Mesodermal cell (in vitro differentiated cells): ENCODE measurements around the gene FHAD1.

Source experiments
- H3K27ac ChIP-seq: 2 replicates; pipeline ENCODE4 v1.7.0; 2013; ENCODE audit warnings: mild to moderate bottlenecking, low read depth, low read length, moderate library complexity; ENCODE audit not compliant: severe bottlenecking
- H3K36me3 ChIP-seq: 2 replicates; pipeline ENCODE4 v1.7.1; 2013; ENCODE audit warnings: mild to moderate bottlenecking, low read length, moderate library complexity; ENCODE audit not compliant: control insufficient read depth, insufficient read depth
- H3K4me1 ChIP-seq: one replicate; pipeline ENCODE4 v1.7.1; 2013; ENCODE audit warnings: mild to moderate bottlenecking, low read length; ENCODE audit not compliant: insufficient read depth, control insufficient read depth, poor library complexity, severe bottlenecking
- H3K4me3 ChIP-seq: 2 replicates; pipeline ENCODE4 v1.7.0; 2013; ENCODE audit warnings: low read length, control low read depth, mild to moderate bottlenecking; ENCODE audit not compliant: insufficient read depth, poor library complexity, severe bottlenecking; ENCODE audit errors: extremely low read depth
- H3K9me3 ChIP-seq: 2 replicates; pipeline ENCODE4 v1.7.1; 2013; ENCODE audit warnings: mild to moderate bottlenecking, low read length, moderate library complexity; ENCODE audit not compliant: control insufficient read depth
- WGBS, 2 experiments: methylation state at CpG; one replicate each; pipeline ENCODE4 v1.1.5; 2013; ENCODE audit warnings: missing lambda C conversion rate in 2 of 2; ENCODE audit not compliant: insufficient coverage in 2 of 2; 5-methylcytosine and 5-hydroxymethylcytosine counted together

FHAD1 gene

GRCh38 chr1:15406614-15407559, 159.9 kb downstream of the FHAD1 start:
- Histone ChIP-seq H3K9me3 (no peaks in the 10 kb centered on the region), H3K4me3 (no peak overlapping the region), H3K36me3 (no peaks in the 10 kb centered on the region), H3K4me1 (peaks cover 21% of the 10 kb centered on the region), H3K27ac (no peak overlapping the region)
- 86 to 96% methylated on average over 8 to 9 of the region's 11 CpGs for WGBS, 2 experiments

- WGBS, 2 experiments = 81 to 85% methylated on average over 2 to 7 of the region's 7 CpGs
- no peaks in the 10 kb centered on the region for H3K36me3 ChIP-seq
- no peaks in the 10 kb centered on the region for H3K9me3 ChIP-seq
- no peak overlapping the region for H3K27ac ChIP-seq
- peaks cover 27% of the 10 kb centered on the region for H3K4me1 ChIP-seq
- no peak overlapping the region for H3K4me3 ChIP-seq
Observed at GRCh38 chr1:15407580-15407979, 160.6 kb downstream of the FHAD1 start.

GRCh38 chr1:15408890-15409387, 161.9 kb downstream of the FHAD1 start:
- WGBS, 2 experiments = 33 to 38% methylated on average over 13 to 14 of the region's 14 CpGs
- Histone ChIP-seq H3K27ac (peak overlapping the region; percentile 30), H3K36me3 (no peaks in the 10 kb centered on the region), H3K9me3 (no peaks in the 10 kb centered on the region), H3K4me1 (peaks cover 34% of the 10 kb centered on the region), H3K4me3 (peak overlapping the region; percentile 64)

GRCh38 chr1:15409388-15410222, 162.6 kb downstream of the FHAD1 start, which contains the start of gene EFHD2:
EFHD2 (plus strand) TSS chr1:15409888; CDS start chr1:15409972, 84 bp downstream.
- no peaks in the 10 kb centered on the region for H3K36me3 ChIP-seq
- H3K27ac ChIP-seq = peak within 1 kb of the TSS; percentile 59
- WGBS, 2 experiments = 1% methylated on average over 68 to 82 of the region's 99 CpGs
- H3K4me1 ChIP-seq = peaks cover 37% of the 10 kb centered on the region
- no peaks in the 10 kb centered on the region for H3K9me3 ChIP-seq
- peak within 1 kb of the TSS; percentile 64 for H3K4me3 ChIP-seq

DNA sequence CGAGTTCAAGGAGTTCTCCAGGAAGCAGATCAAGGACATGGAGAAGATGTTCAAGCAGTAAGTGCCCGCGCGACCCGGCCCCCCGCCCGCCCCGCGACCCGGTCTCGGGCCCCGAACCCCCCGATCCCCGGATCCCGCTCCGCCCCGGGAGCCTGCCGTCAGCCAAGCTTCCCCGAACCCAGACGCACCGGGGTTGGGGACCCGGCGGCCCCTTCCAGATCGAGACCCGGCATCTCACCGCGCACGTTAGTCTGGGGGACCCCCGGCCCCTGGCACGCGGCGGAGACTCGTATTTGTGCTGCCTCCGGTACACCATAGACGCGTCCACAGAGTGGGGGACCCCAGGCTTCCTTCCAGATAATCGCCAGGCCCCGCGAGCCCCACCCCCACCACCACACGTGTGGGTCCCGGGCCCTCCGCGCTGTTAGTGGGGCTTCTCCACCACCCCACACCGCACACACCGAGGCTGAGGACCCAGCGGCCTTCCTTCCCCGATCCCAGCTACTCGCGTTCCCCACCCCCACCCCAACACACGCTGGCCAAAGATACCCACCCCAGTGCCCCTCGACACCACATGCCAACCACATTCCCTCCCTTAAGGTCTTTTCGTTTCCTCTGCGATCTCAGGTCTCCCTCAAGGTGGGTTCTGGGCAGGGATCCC, 163.3 kb downstream of the FHAD1 start:
- no peaks in the 10 kb centered on the region for H3K9me3 ChIP-seq
- peak overlapping the region; percentile 64 for H3K4me3 ChIP-seq
- peaks cover 37% of the 10 kb centered on the region for H3K4me1 ChIP-seq
- 3 to 5% methylated on average over 39 to 42 of the region's 53 CpGs for WGBS, 2 experiments
- peaks cover 2% of the 10 kb centered on the region for H3K36me3 ChIP-seq
- no peak overlapping the region for H3K27ac ChIP-seq

DNA sequence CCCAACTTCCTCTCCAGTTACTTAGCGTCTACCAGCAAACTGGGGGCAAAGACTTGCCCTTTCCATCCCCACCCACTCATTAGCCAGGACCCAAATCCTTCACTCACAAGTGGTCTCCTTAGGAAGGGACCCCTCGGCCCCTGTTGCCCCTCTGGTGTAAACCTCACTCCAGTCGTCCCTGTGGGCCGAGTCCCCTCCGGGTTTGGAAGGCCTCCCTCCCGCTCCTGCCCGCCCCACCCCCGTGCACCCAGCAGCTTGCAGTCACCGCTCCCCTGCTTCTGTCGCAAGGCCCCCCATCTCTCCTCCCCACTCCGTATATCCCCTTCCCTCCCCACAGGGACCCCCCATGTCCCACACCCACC, 163.8 kb downstream of the FHAD1 start:
- H3K4me3 ChIP-seq = peak overlapping the region; percentile 64
- no peak overlapping the region for H3K27ac ChIP-seq
- peaks cover 2% of the 10 kb centered on the region for H3K36me3 ChIP-seq
- 63 to 66% methylated on average over 3 to 10 of the region's 11 CpGs for WGBS, 2 experiments
- no peaks in the 10 kb centered on the region for H3K9me3 ChIP-seq
- H3K4me1 ChIP-seq = peaks cover 38% of the 10 kb centered on the region

DNA sequence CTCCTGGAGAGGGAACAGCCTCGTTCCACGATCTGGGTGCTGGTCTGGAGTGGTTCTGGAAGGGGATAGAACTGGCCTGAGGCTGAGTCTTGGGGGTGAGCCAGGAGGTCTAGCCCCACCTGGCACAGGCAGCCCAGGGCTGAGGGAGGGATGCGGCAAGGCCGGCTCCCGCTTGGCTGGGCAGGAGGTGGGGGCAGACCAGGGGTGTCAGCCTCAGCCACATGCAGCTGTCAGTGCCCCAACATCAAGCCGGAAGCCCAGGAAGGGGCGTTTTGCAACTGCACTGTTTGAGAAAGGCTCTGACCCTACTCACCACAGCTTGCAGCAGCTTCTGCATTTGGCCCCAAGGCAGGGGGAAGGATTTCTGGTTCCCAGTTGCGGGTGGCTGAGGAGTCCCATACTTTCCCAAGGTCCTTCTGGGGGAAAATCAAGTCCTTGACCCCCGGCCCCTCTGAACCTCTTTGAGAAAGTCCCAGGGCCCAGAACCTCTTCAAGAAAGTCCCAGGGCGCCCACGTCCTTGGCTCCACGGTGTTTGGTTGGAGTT, 164.6 kb downstream of the FHAD1 start:
- peaks cover 45% of the 10 kb centered on the region for H3K4me1 ChIP-seq
- H3K4me3 ChIP-seq = no peak overlapping the region
- WGBS, 2 experiments = 71 to 78% methylated on average over 8 to 12 of the region's 12 CpGs
- H3K36me3 ChIP-seq = peaks cover 2% of the 10 kb centered on the region
- H3K27ac ChIP-seq = no peak overlapping the region
- H3K9me3 ChIP-seq = no peaks in the 10 kb centered on the region

GRCh38 chr1:15412175-15412800, 165.3 kb downstream of the FHAD1 start:
- 74 to 81% methylated on average over 14 of the region's 16 CpGs for WGBS, 2 experiments
- Histone ChIP-seq H3K4me1 (peaks cover 49% of the 10 kb centered on the region), H3K9me3 (no peaks in the 10 kb centered on the region), H3K4me3 (no peak overlapping the region), H3K36me3 (peaks cover 2% of the 10 kb centered on the region), H3K27ac (no peak overlapping the region)

GRCh38 chr1:15412843-15413242, 165.8 kb downstream of the FHAD1 start:
- H3K36me3 ChIP-seq = peaks cover 2% of the 10 kb centered on the region
- no peak overlapping the region for H3K4me3 ChIP-seq
- no peaks in the 10 kb centered on the region for H3K9me3 ChIP-seq
- 93 to 96% methylated on average over 3 to 10 of the region's 11 CpGs for WGBS, 2 experiments
- H3K4me1 ChIP-seq = peaks cover 50% of the 10 kb centered on the region
- no peak overlapping the region for H3K27ac ChIP-seq
